ENCODE measurements around the gene SEMA4A. TPM values are rescaled to one million over a fixed set of nuclear protein-coding genes. Genes with fewer than 3 reads are reported as not detected.
"Not testable (repeated sequence)": the region's sequence is repeated elsewhere in the genome, so short reads cannot be mapped to it uniquely, and the experiment has no call there.

Gene SEMA4A
- total RNA-seq, 1 donor from 2014 or later = 12.1 TPM

- DNase-seq = no peak
Measured at GRCh38 chr1:156160000-156160742, 6.8 kb downstream of the SEMA4A start.

- DNase-seq = peak; percentile 65
Measured at GRCh38 chr1:156160743-156161171, 7.4 kb downstream of the SEMA4A start.

- DNase-seq = no peak
Measured at GRCh38 chr1:156162430-156163037, 9.1 kb downstream of the SEMA4A start.

- DNase-seq = no peak
Measured at GRCh38 chr1:156163712-156164111, 10.3 kb downstream of the SEMA4A start.

- no peak for DNase-seq
Measured at GRCh38 chr1:156164125-156164831, 10.9 kb downstream of the SEMA4A start.

- no peak for DNase-seq
Measured at GRCh38 chr1:156165083-156165482, 11.7 kb downstream of the SEMA4A start.

GRCh38 chr1:156167536-156167935 is 14.2 kb downstream of the SEMA4A start:
- DNase-seq = peak; percentile 45

GRCh38 chr1:156172696-156173470 is 19.5 kb downstream of the SEMA4A start:
- DNase-seq = no peak

GRCh38 chr1:156176610-156177210 is 23.3 kb downstream of the SEMA4A start:
- DNase-seq = no peak

- no peak for DNase-seq
Measured at GRCh38 chr1:156177919-156178654, 24.7 kb downstream of the SEMA4A start.

- DNase-seq = no peak
Measured at GRCh38 chr1:156180471-156180870, 27.1 kb downstream of the SEMA4A start.

GRCh38 chr1:156181391-156181924 is 28.1 kb downstream of the SEMA4A start:
- not testable (repeated sequence) for DNase-seq

- DNase-seq = not testable (repeated sequence)
Measured at GRCh38 chr1:156182010-156182779, 28.8 kb downstream of the SEMA4A start.

- DNase-seq = not testable (repeated sequence)
Measured at GRCh38 chr1:156186347-156187177, 33.2 kb downstream of the SEMA4A start.

GRCh38 chr1:156190265-156190664 is 36.9 kb downstream of the SEMA4A start:
- DNase-seq = not testable (repeated sequence)

- DNase-seq = no peak
Measured at GRCh38 chr1:156191292-156191964, 38.0 kb downstream of the SEMA4A start.

GRCh38 chr1:156193208-156193487 is 39.8 kb downstream of the SEMA4A start:
- no peak for DNase-seq

- peak; percentile 100 for DNase-seq
Measured at GRCh38 chr1:156193488-156194299, 40.3 kb downstream of the SEMA4A start, which contains the start of gene SLC25A44. SLC25A44 (plus strand) TSS chr1:156194104; CDS start chr1:156199848, 5,744 bp downstream.

All from skin of body (tissue), 2 donors.